CD4-positive, CD25-positive, alpha-beta regulatory T cell (primary cell): ENCODE measurements around the gene SNCAIP. TPM values are rescaled to one million over a fixed set of nuclear protein-coding genes. Genes with fewer than 3 reads are reported as not detected.
A peak's percentile ranks its signal among the peaks of the same experiment; 100 is the strongest.

Experiments used
- ATAC-seq, 2 donors: fragments of 150-1000 bp; cut with Tn5 transposase; one replicate each; pipeline ENCODE4 v1.10.0; 2021; ENCODE audit warnings: low read depth in 2 of 2, moderate number of reproducible peaks in 2 of 2, moderate library complexity in 1 of 2
- DNase-seq, 3 donors: peaks; one replicate each; pipeline versions ENCODE4 v3.0.0 to v3.0.0-alpha.2; 2012 to 2022; ENCODE audit warnings: mixed read lengths in 1 of 3
- H3K27ac ChIP-seq: one replicate; pipeline ENCODE4 v1.7.0; 2013; ENCODE audit warnings: mild to moderate bottlenecking, low read length; ENCODE audit not compliant: insufficient read depth, poor library complexity, severe bottlenecking
- H3K27me3 ChIP-seq: one replicate; pipeline ENCODE4 v1.7.0; 2013; ENCODE audit warnings: low read length; ENCODE audit not compliant: control insufficient read depth, insufficient read depth
- H3K36me3 ChIP-seq: one replicate; pipeline ENCODE4 v1.7.0; 2013; ENCODE audit warnings: mild to moderate bottlenecking, low read length, moderate library complexity; ENCODE audit not compliant: control insufficient read depth, insufficient read depth
- H3K4me1 ChIP-seq: 2 replicates; pipeline ENCODE4 v1.7.0; 2013; ENCODE audit warnings: mild to moderate bottlenecking, low read length; ENCODE audit not compliant: insufficient read depth, control insufficient read depth, poor library complexity, severe bottlenecking
- H3K4me3 ChIP-seq: one replicate; pipeline ENCODE4 v1.7.0; 2013; ENCODE audit warnings: low read depth, mild to moderate bottlenecking, low read length, moderate library complexity
- H3K9me3 ChIP-seq, 2 experiments: 1 replicate in 1 of 2; 2 replicates in 1 of 2; pipeline ENCODE4 v1.7.0; 2013; ENCODE audit warnings: low read length in 2 of 2, mild to moderate bottlenecking in 1 of 2, moderate library complexity in 1 of 2; ENCODE audit not compliant: control insufficient read depth in 2 of 2
- H3K27ac Mint-ChIP-seq, 3 donors: one replicate each; pipeline ENCODE4 v1.8.0; 2020 to 2022; ENCODE audit warnings: mild to moderate bottlenecking in 3 of 3, mixed read lengths in 3 of 3, moderate library complexity in 2 of 3
- H3K27me3 Mint-ChIP-seq: one replicate; pipeline ENCODE4 v1.8.0; 2022; ENCODE audit warnings: mild to moderate bottlenecking, mixed read lengths
- H3K36me3 Mint-ChIP-seq: one replicate; pipeline ENCODE4 v1.8.0; 2020; ENCODE audit warnings: mixed read lengths
- H3K4me1 Mint-ChIP-seq, 4 donors: one replicate each; pipeline ENCODE4 v1.8.0; 2020 to 2022; ENCODE audit warnings: mixed read lengths in 4 of 4, mild to moderate bottlenecking in 1 of 4
- H3K4me3 Mint-ChIP-seq, 4 donors: one replicate each; pipeline ENCODE4 v1.8.0; 2020 to 2022; ENCODE audit warnings: mild to moderate bottlenecking in 4 of 4, mixed read lengths in 4 of 4, moderate library complexity in 3 of 4
- H3K9me3 Mint-ChIP-seq, 7 donors: one replicate each; pipeline ENCODE4 v1.8.0; 2020 to 2022; ENCODE audit warnings: mixed read lengths in 7 of 7, mild to moderate bottlenecking in 3 of 7, moderate library complexity in 2 of 7
- polyA plus RNA-seq, 4 donors: library from polyadenylated mRNA; unstranded; fragments of 300-500 nt; fragmentation: Illumina TruSeq; gene quantifications; one replicate each; pipeline ENCODE4 v1.2.3, GENCODE V29; 2021
- total RNA-seq: library from RNA; stranded (reverse); gene quantifications from one replicate; pipeline ENCODE4 v1.2.3, GENCODE V29; 2022

The SNCAIP gene
- total and polyA plus RNA-seq, 5 donors from 2014 or later, result not detected

GRCh38 chr5:122291000-122291901, 20.8 kb upstream of the SNCAIP start:
- H3K27me3 Mint-ChIP-seq, result no peaks in the 10 kb centered on the region
- H3K27ac Mint-ChIP-seq, result no peak overlapping the region
- no peak for DNase-seq
- H3K9me3 ChIP-seq, result no peaks in the 10 kb centered on the region
- no peak for ATAC-seq
- H3K36me3 ChIP-seq, result no peaks in the 10 kb centered on the region
- H3K4me3 ChIP-seq, result no peak overlapping the region
- H3K4me1 Mint-ChIP-seq, result no peaks in the 10 kb centered on the region
- peaks cover 0 to 5% (median 1%) of the 10 kb centered on the region in 7 donors for H3K9me3 Mint-ChIP-seq
- H3K4me3 Mint-ChIP-seq, result no peak overlapping the region
- no peaks in the 10 kb centered on the region for H3K4me1 ChIP-seq
- no peaks in the 10 kb centered on the region for H3K27me3 ChIP-seq
- H3K36me3 Mint-ChIP-seq, result no peaks in the 10 kb centered on the region
- no peak overlapping the region for H3K27ac ChIP-seq

DNA sequence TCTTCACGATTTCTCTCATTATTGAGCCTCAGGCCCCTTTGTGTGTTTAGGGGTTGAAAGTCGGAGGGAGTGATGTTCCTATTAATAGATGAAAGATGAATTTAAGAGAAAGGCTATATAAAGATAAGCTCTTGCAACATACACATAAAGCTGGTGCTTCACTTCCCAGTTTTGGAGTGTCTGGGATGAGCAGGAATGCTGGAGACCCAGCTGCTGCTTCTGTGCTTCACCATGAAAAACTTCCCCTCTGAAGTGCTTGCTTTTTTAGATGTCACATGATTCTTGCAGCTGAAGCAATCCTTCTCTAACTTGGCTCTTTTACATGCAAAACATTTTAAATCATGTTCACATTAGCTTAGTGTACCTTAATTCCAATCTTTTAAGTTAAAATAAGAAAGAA, 19.7 kb upstream of the SNCAIP start:
- Histone ChIP-seq H3K4me3 (no peak overlapping the region), H3K4me1 (no peaks in the 10 kb centered on the region), H3K27me3 (no peaks in the 10 kb centered on the region), H3K27ac (no peak overlapping the region), H3K36me3 (no peaks in the 10 kb centered on the region), H3K9me3 (no peaks in the 10 kb centered on the region)
- no peak overlapping the region for H3K4me3 Mint-ChIP-seq
- no peak overlapping the region for H3K27ac Mint-ChIP-seq
- ATAC-seq (no peak), DNase-seq (no peak)
- H3K4me1 Mint-ChIP-seq, result no peaks in the 10 kb centered on the region
- H3K36me3 Mint-ChIP-seq, result no peaks in the 10 kb centered on the region
- no peaks in the 10 kb centered on the region for H3K27me3 Mint-ChIP-seq
- H3K9me3 Mint-ChIP-seq, result peaks cover 0 to 5% (median 1%) of the 10 kb centered on the region in 7 donors

GRCh38 chr5:122295138-122295537, 16.9 kb upstream of the SNCAIP start:
- Mint-ChIP-seq H3K27me3 (no peaks in the 10 kb centered on the region), H3K9me3 (peaks cover 0 to 5% (median 0%) of the 10 kb centered on the region in 7 donors), H3K36me3 (no peaks in the 10 kb centered on the region), H3K4me1 (no peaks in the 10 kb centered on the region), H3K27ac (no peak overlapping the region), H3K4me3 (no peak overlapping the region)
- Histone ChIP-seq H3K9me3 (no peaks in the 10 kb centered on the region), H3K36me3 (no peaks in the 10 kb centered on the region), H3K27ac (no peak overlapping the region), H3K27me3 (no peaks in the 10 kb centered on the region), H3K4me3 (no peak overlapping the region), H3K4me1 (no peaks in the 10 kb centered on the region)
- ATAC-seq (no peak), DNase-seq (no peak)

- no peak for DNase-seq
- H3K27ac Mint-ChIP-seq, result no peak overlapping the region
- Histone ChIP-seq H3K4me3 (no peak overlapping the region), H3K27ac (no peak overlapping the region), H3K4me1 (no peaks in the 10 kb centered on the region), H3K27me3 (no peaks in the 10 kb centered on the region), H3K9me3 (no peaks in the 10 kb centered on the region), H3K36me3 (no peaks in the 10 kb centered on the region)
- H3K36me3 Mint-ChIP-seq, result no peaks in the 10 kb centered on the region
- no peak for ATAC-seq
- no peak overlapping the region for H3K4me3 Mint-ChIP-seq
- H3K4me1 Mint-ChIP-seq, result no peaks in the 10 kb centered on the region
- peaks cover 0 to 4% (median 0%) of the 10 kb centered on the region in 7 donors for H3K9me3 Mint-ChIP-seq
- H3K27me3 Mint-ChIP-seq, result no peaks in the 10 kb centered on the region
These were observed 15.2 kb upstream of the SNCAIP start for GRCh38 chr5:122296871-122297270.

- H3K27me3 Mint-ChIP-seq, result no peaks in the 10 kb centered on the region
- H3K4me3 Mint-ChIP-seq, result no peak overlapping the region
These were observed 14.3 kb upstream of the SNCAIP start for GRCh38 chr5:122297587-122298298.

GRCh38 chr5:122300374-122300773, 11.7 kb upstream of the SNCAIP start:
- Mint-ChIP-seq H3K4me3 (no peak overlapping the region), H3K27me3 (no peaks in the 10 kb centered on the region), H3K9me3 (peaks cover 0 to 2% (median 0%) of the 10 kb centered on the region in 7 donors), H3K4me1 (no peaks in the 10 kb centered on the region), H3K36me3 (no peaks in the 10 kb centered on the region), H3K27ac (no peak overlapping the region)
- Histone ChIP-seq H3K4me3 (no peak overlapping the region), H3K4me1 (no peaks in the 10 kb centered on the region), H3K27me3 (no peaks in the 10 kb centered on the region), H3K27ac (no peak overlapping the region), H3K9me3 (no peaks in the 10 kb centered on the region), H3K36me3 (no peaks in the 10 kb centered on the region)
- no peak for ATAC-seq
- no peak for DNase-seq

More at GRCh38 chr5:122297587-122298298, 14.3 kb upstream of the SNCAIP start:
- Mint-ChIP-seq H3K9me3 (peaks cover 0 to 4% (median under 1%) of the 10 kb centered on the region in 7 donors), H3K36me3 (no peaks in the 10 kb centered on the region), H3K27ac (no peak overlapping the region), H3K4me1 (no peaks in the 10 kb centered on the region)
- ATAC-seq (no peak), DNase-seq (no peak)
- no peaks in the 10 kb centered on the region for H3K36me3 ChIP-seq
- no peak overlapping the region for H3K4me3 ChIP-seq
- no peaks in the 10 kb centered on the region for H3K9me3 ChIP-seq
- no peak overlapping the region for H3K27ac ChIP-seq
- H3K27me3 ChIP-seq, result no peaks in the 10 kb centered on the region
- H3K4me1 ChIP-seq, result no peaks in the 10 kb centered on the region

- Histone ChIP-seq H3K4me3 (no peak overlapping the region), H3K36me3 (no peaks in the 10 kb centered on the region), H3K4me1 (no peaks in the 10 kb centered on the region), H3K27me3 (no peaks in the 10 kb centered on the region), H3K27ac (no peak overlapping the region), H3K9me3 (no peaks in the 10 kb centered on the region)
- ATAC-seq (no peak), DNase-seq (no peak)
- Mint-ChIP-seq H3K36me3 (no peaks in the 10 kb centered on the region), H3K4me1 (no peaks in the 10 kb centered on the region), H3K9me3 (peaks cover 0 to 2% (median 0%) of the 10 kb centered on the region in 7 donors), H3K27ac (no peak overlapping the region), H3K4me3 (peak overlapping the region in 1 of 4 donors; percentile 27), H3K27me3 (peaks cover 3% of the 10 kb centered on the region)
These were observed 11.0 kb upstream of the SNCAIP start for GRCh38 chr5:122301016-122301415.
